Hepatocyte (in vitro differentiated cells): Measurements from ENCODE around the gene NEK9. TPM values are rescaled to one million over a fixed set of nuclear protein-coding genes. Genes with fewer than 3 reads are reported as not detected.
"Not testable (repeated sequence)": the region's sequence is repeated elsewhere in the genome, so short reads cannot be mapped to it uniquely, and the experiment has no call there.

ENCODE experiments used
- DNase-seq: peaks from one replicate; pipeline ENCODE4 v3.0.0-alpha.2; 2016; ENCODE audit warnings: low spot score
- H2AFZ ChIP-seq: fragments of 200-600 bp; sonication (generic); 2 replicates; pipeline ENCODE4 v1.6.0; 2016; ENCODE audit warnings: antibody characterized with exemption, mild to moderate bottlenecking
- H3K27ac ChIP-seq: fragments of 200-600 bp; sonication (generic); 2 replicates; pipeline ENCODE4 v1.5.1; 2016; ENCODE audit warnings: mild to moderate bottlenecking
- H3K27me3 ChIP-seq: fragments of 200-600 bp; sonication (generic); 2 replicates; pipeline ENCODE4 v1.6.1; 2016
- H3K36me3 ChIP-seq: fragments of 200-600 bp; sonication (generic); replicated peaks from 2 replicates; pipeline ENCODE4 v1.5.1; 2016; ENCODE audit warnings: low read depth; ENCODE audit not compliant: insufficient read depth
- H3K4me1 ChIP-seq: fragments of 200-600 bp; sonication (generic); 2 replicates; pipeline ENCODE4 v1.5.1; 2016; ENCODE audit warnings: mild to moderate bottlenecking, moderate library complexity; ENCODE audit not compliant: insufficient read depth
- H3K4me2 ChIP-seq: fragments of 200-600 bp; sonication (generic); 2 replicates; pipeline ENCODE4 v1.6.0; 2016
- H3K4me3 ChIP-seq: fragments of 200-600 bp; sonication (generic); 2 replicates; pipeline ENCODE4 v1.5.1; 2016; ENCODE audit warnings: mild to moderate bottlenecking
- H3K79me2 ChIP-seq: fragments of 200-600 bp; sonication (generic); 2 replicates; pipeline ENCODE4 v1.6.0; 2017; ENCODE audit warnings: mild to moderate bottlenecking
- H3K9me2 ChIP-seq: fragments of 200-600 bp; sonication (generic); replicated peaks from 2 replicates; pipeline ENCODE4 v1.6.0; 2017; ENCODE audit warnings: mild to moderate bottlenecking; ENCODE audit not compliant: insufficient read depth
- H3K9me3 ChIP-seq: fragments of 200-600 bp; sonication (generic); 2 replicates; pipeline ENCODE4 v1.5.1; 2016; ENCODE audit warnings: low read depth, mild to moderate bottlenecking
- H4K20me1 ChIP-seq: fragments of 200-600 bp; sonication (generic); 2 replicates; pipeline ENCODE4 v1.6.0; 2016; ENCODE audit warnings: mild to moderate bottlenecking; ENCODE audit not compliant: insufficient read depth, poor library complexity, severe bottlenecking
- CTCF ChIP-seq: fragments of 200-600 bp; sonication (generic); IDR thresholded peaks from 2 replicates; pipeline ENCODE4 v1.5.1; 2016; ENCODE audit warnings: antibody characterized with exemption, mild to moderate bottlenecking; ENCODE audit not compliant: poor library complexity
- EZH2 ChIP-seq: fragments of 200-600 bp; sonication (generic); IDR thresholded peaks from 2 replicates; pipeline ENCODE4 v1.6.1; 2016; ENCODE audit warnings: antibody characterized with exemption, mild to moderate bottlenecking, borderline replicate concordance
- EZH2phosphoT487 ChIP-seq: fragments of 200-600 bp; sonication (generic); IDR thresholded peaks from one replicate; pipeline ENCODE4 v1.6.1; 2018; ENCODE audit warnings: antibody characterized with exemption, mild to moderate bottlenecking, low read depth, moderate library complexity; ENCODE audit not compliant: unreplicated experiment, severe bottlenecking
- WGBS: methylation state at CpG from one replicate; pipeline ENCODE4 v1.1.6; 2016; ENCODE audit warnings: low lambda C conversion rate; ENCODE audit errors: missing lambda C conversion rate; 5-methylcytosine and 5-hydroxymethylcytosine counted together
- polyA plus RNA-seq: library from polyadenylated mRNA; unstranded; fragments of >200 nt; fragmentation: Nextera tagmentation; extraction: Ambion mirVana; gene quantifications from 2 replicates; pipeline ENCODE4 v1.2.1, GENCODE V29; 2016
- total RNA-seq: library from RNA; depleted of rRNA; stranded (reverse); fragments of >200 nt; gene quantifications from 2 replicates; pipeline ENCODE4 v1.2.3, GENCODE V29; 2014

Gene NEK9
- total and polyA plus RNA-seq, 2 experiments from 2014 or later = 8.8 to 21.1 TPM

GRCh38 chr14:75069811-75070145 is 57.1 kb downstream of the NEK9 start:
- TF ChIP-seq EZH2phosphoT487 = no peak
- no peak for TF ChIP-seq EZH2
- TF ChIP-seq CTCF = no peak
- Histone ChIP-seq H3K27ac (peak overlapping the region; percentile 87), H3K4me1 (peaks cover 20% of the 10 kb centered on the region), H3K9me3 (no peaks in the 10 kb centered on the region), H4K20me1 (no peaks in the 10 kb centered on the region), H2AFZ (peak overlapping the region; percentile 44), H3K79me2 (peaks cover 11% of the 10 kb centered on the region), H3K4me2 (peak overlapping the region; percentile 82), H3K9me2 (no peaks in the 10 kb centered on the region), H3K4me3 (no peak overlapping the region), H3K36me3 (no peaks in the 10 kb centered on the region), H3K27me3 (no peaks in the 10 kb centered on the region)
- no peak for DNase-seq
- 39% methylated on average over 12 of the region's 12 CpGs for WGBS

DNA sequence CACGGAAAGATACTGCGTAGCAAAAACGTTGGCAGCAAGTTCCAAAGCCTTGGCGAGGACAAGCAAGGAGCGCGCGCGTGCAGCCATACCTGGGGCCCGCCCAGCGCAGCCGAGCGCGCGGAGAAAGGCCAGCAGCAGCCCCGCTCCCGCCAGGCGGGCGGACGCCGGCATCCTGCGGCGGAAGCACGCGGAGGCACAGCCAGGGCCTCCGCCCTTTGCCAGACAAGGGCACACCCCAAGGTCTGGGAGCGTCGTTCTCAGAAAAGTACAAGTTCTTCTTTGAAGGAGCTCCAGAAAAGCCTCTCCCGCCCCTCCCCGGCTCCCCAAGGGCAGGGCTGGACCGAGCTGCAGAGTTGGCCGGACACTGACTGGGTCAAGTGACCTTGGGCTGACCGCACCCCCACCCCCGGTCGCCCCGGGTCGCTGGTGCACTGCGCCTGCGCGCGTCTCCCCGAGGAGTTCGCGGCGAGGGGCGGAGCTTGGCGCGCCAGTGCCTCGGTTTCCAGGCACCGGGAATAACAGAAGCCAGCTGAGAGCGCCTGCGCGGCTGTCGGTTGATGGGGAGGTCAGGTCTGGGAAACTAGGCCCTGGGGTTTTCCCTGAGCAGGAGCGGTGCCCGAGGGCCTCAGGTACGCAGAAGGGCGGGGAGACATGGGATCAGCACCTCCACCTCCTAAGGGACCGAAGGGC is 57.6 kb downstream of the NEK9 start, which contains the start of gene ZC2HC1C:
Gene ZC2HC1C, plus strand, starts transcription at position 521 of the 690 bp plus-strand sequence. CDS start 933 bp downstream, outside the sequence.
- Histone ChIP-seq H2AFZ (peak within 1 kb of the TSS; percentile 70), H3K4me3 (peak within 1 kb of the TSS; percentile 18), H3K4me1 (peaks cover 20% of the 10 kb centered on the region), H3K9me2 (no peaks in the 10 kb centered on the region), H3K9me3 (no peaks in the 10 kb centered on the region), H3K36me3 (no peaks in the 10 kb centered on the region), H3K27me3 (no peaks in the 10 kb centered on the region), H3K79me2 (peaks cover 11% of the 10 kb centered on the region), H4K20me1 (no peaks in the 10 kb centered on the region), H3K27ac (peak within 1 kb of the TSS; percentile 87), H3K4me2 (peak within 1 kb of the TSS; percentile 82)
- DNase-seq = peak; percentile 96
- 5% methylated on average over 52 of the region's 58 CpGs for WGBS
- TF ChIP-seq EZH2 = no peak
- TF ChIP-seq EZH2phosphoT487 = no peak
- TF ChIP-seq CTCF = no peak

GRCh38 chr14:75068294-75069120 is 58.3 kb downstream of the NEK9 start:
- Histone ChIP-seq H3K9me3 (no peaks in the 10 kb centered on the region), H3K27ac (peak overlapping the region; percentile 87), H3K9me2 (no peaks in the 10 kb centered on the region), H3K4me3 (peak overlapping the region; percentile 18), H2AFZ (peak overlapping the region; percentile 70), H4K20me1 (no peaks in the 10 kb centered on the region), H3K36me3 (no peaks in the 10 kb centered on the region), H3K4me1 (peaks cover 20% of the 10 kb centered on the region), H3K79me2 (peaks cover 11% of the 10 kb centered on the region), H3K4me2 (peak overlapping the region; percentile 82), H3K27me3 (no peaks in the 10 kb centered on the region)
- TF ChIP-seq EZH2 = no peak
- TF ChIP-seq CTCF = no peak
- TF ChIP-seq EZH2phosphoT487 = no peak
- DNase-seq = no peak
- WGBS = 17% methylated on average over 15 of the region's 15 CpGs

DNA sequence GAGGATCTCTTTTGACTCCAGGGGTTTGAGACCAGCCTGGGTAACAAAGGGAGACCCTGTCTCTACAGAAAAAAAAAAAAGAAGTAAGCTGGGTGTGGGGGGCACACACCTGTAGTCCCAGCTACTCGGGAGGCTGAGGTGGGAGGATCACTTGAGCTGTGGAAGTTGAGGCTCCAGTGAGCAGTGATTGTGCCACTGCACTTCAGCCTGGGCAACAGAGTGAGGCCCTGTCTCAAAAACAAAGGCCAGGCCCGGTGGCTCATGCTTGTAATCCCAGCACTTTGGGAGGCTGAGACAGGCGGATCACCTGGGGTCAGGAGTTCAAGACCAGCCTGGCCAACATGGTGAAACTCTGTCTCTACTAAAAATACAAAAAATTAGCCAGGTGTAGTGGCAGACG is 59.1 kb downstream of the NEK9 start:
- not testable (repeated sequence) for H3K36me3 ChIP-seq, H2AFZ ChIP-seq, H3K27me3 ChIP-seq, H3K4me3 ChIP-seq, H3K9me3 ChIP-seq, DNase-seq, H3K27ac ChIP-seq, H4K20me1 ChIP-seq, H3K9me2 ChIP-seq
- 91% methylated on average over 4 of the region's 4 CpGs for WGBS
- H3K4me2 ChIP-seq = peak overlapping the region; percentile 82
- peaks cover 26% of the 10 kb centered on the region for H3K4me1 ChIP-seq
- H3K79me2 ChIP-seq = peaks cover 17% of the 10 kb centered on the region
